ENCODE results near the gene MAPK1.
"Not testable (repeated sequence)": the region's sequence is repeated elsewhere in the genome, so short reads cannot be mapped to it uniquely, and the experiment has no call there.

MAPK1 gene

DNA sequence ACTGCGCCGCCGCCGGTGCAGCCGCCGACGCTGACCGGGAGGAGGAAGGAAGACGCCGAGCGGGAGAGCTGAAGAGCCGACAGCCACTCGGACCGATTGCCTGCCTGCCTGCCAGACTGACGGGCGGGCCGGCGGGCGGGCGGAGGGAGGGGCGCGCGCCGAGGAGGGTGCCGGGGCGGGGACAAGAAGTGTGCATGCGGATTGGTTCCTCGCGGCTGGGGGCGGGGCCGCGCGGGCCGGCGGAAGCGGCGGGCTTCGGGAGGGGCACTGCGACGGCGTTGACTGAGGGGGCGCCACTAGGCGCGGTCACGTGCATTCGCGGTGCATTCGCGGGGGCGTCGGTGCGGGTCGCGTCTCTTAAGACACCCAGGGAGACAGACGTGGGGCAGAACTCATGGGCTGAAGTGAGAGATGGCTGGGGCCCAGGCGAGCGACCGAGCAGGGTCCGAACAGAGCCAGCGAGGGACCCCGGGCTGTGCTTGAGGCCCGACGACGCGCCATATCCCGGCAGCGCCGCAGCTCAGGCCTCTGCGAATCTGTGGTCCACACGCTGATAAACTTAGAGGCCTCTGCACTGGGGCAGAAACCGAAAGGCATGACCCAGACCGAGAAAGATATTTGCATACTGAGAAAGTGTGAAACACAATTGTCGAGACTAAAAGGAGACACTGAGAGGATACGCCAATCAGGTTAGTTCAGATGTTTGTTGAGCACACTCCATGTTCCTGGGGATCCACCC, at the start of gene MAPK1:
TSS of gene MAPK1 (minus strand) at position 118 of the 739 bp plus-strand sequence. CDS start 205 bp downstream, outside the sequence.
- DNase-seq, result peak; percentile 86 to 92

DNA sequence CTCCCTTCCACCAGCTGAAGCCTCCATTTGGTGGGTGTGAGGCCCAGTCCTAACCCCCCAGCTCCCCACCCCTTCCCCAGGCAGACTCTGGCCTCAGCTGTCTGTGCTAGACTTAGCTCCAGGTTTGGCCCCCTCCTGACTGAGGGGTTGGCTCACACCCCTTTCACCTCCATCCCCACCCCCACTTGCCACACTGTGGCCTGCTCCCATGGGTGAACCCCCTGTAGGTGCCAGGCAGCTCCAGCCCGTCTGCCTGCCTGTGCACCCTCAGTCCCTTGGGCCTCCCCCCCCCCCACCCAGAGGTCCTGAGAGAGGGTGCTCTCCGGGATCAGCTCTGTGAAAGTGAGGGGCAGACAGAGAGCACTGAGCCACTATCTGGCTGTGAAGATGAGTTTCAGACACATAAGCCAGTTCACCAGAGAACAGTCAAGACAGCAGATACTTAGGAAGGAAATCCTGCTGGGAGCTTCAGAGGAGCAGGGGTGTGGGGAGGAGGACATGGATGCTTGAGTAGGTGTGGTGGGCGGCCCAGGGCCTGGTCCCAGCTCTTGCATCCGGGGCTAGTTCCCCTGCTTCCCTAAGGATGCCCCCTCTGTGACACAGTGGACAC, 49.0 kb upstream of the MAPK1 start:
- DNase-seq, result no peak

DNA sequence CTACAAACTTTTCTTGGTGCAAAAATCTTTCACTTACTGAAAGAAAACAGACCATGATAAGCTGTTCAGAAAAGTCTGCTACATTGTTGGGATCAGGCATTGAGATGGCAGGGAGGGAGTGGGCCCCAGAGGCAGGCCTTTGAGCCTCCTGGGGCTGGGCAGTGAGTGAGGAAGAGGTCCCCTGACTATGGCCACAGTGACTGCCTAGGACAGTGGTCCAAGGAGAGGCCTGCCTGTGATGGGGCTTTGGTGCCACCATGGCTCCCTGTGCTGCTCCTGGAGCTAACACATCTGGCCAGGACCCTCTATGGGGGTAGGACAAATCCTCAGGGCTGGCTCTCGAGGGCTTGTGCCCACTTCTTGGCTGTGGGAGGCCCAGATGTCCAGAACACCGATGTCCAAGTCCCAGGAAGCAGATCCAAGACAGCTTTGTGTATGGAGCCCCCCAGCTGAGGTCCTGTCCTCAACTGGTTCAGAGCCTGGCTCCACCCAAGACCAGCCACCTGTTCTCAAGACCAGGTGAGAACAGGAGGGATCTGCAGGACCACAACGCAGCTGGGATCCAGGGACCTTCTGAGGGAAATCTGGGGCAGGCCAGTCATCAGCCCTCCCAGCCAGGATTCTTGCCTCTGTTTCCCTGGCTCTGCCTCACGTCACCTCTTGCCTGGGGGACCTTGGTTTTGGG, 48.3 kb upstream of the MAPK1 start:
- DNase-seq, result no peak

DNA sequence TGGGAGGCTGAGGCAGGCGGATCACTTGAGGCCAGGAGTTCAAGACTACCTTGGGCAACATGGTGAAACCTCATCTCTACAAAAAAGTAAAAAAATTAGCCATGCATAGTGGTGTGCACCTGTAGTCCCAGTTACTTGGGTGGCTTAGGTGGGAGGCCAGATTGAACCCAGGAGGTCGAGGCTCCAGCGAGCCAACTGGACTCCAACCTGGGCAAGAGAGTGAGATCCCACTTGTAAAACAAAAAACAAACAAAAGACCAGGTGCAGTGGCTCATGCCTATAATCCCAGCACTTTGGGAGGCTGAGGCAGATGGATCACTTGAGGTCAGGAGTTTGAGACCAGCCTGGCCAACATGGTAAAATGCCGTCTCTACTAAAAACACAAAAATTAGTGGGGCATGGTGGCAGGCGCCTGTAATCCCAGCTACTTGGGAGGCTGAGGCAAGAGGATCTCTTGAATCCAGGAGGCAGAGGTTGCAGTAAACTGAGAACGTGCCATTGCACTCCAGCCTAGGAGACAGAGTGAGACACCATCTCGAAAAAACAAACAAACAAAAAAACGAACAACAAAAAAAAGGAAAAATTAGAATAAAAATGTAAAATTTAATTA, 46.7 kb upstream of the MAPK1 start:
- DNase-seq, result not testable (repeated sequence)

DNA sequence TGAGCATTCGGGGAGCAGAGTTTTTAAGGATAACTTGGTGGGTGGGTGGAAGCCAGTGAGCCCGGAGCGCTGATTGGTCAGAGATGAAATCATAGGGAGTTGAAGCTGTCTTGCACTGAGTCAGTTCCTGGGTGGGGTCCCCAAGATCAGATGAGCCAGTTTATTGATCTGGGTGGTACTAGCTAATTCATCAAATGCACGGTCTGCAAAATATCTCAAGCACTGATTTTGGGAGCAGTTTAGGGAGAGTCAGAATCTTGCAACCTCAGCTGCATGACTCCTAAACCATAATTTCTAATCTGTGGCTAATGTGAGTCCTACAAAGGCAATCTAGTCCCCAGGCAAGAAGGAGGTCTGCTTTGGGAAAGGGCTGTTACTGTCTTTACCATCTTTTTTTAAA, 42.9 kb upstream of the MAPK1 start:
- not testable (repeated sequence) for DNase-seq

DNA sequence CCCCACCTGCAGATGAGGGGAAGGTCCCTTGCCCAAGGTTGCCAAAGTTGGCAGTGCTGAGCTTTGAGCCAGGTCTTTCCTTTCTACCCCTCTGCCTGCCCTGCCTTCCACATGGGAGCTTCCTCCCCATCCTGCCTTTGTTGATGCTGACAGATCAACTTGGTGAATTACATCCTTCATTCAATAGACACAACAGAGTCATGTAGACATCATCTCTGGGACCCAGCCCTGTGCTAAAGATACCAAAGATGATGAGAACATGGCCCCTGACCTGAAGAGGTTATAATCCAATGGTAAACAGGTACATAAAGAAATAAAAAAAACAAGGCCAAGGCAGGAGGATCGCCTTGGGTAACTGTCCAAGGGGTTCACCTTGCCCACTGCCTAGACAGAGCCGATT, 42.4 kb upstream of the MAPK1 start:
- no peak for DNase-seq

DNA sequence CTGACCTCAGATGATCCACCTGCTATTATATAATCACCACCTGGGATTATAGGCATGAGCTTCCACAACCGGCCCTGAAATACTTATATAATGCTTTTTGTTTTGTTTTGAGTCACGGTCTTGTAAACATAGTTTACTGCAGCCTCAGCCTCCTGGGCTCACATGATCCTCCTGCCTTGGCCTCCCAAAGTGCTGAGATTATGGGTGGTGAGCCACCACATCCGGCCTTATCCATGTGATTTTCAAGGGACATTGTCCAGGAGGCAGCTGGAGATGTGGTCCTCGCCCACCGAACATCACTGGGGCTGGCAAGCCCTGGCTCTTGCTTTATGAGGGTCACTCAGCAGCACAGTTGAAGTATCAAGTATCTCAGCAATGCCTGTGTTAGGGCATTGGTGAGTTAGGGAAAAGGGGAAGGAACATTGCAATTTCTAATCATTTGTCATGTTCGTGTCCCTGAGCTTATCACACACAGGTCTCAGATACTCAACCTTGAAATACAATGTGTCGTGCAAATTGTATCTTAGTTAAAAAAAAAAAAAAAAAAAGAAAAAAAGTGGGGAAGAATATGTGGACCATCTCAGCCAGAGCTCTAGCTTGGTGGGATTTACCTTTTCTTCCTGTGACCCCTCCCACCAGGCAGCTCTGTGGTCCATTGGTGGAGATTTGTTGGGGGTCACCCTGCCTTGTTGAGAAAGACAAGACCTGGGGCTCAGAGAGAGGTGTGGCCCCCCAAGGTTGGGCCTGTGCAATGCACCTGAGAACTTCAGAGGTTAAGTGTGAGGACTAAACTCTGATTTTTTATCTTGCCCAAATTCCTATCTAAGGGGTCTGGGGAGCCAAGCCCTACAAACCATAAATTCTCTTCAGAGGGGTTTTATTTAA, 40.4 kb upstream of the MAPK1 start:
- DNase-seq, result no peak

DNA sequence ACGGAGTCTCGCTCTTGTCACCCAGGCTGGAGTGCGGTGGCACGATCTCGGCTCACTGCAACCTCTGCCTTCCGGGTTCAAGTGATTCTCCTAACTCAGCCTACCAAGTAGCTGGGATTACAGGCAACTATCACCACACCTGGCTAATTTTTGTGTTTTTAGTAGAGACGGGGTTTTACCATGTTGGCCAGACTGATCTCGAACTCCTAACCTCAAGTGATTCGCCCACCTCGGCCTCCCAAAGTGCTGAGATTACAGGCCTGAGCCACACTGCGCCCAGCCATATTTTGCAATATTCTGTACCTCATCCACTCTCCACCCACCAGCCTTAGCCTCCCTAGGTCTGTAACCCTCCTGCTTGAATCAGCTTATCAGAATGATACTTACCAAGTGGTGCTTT, 37.8 kb upstream of the MAPK1 start:
- not testable (repeated sequence) for DNase-seq

DNA sequence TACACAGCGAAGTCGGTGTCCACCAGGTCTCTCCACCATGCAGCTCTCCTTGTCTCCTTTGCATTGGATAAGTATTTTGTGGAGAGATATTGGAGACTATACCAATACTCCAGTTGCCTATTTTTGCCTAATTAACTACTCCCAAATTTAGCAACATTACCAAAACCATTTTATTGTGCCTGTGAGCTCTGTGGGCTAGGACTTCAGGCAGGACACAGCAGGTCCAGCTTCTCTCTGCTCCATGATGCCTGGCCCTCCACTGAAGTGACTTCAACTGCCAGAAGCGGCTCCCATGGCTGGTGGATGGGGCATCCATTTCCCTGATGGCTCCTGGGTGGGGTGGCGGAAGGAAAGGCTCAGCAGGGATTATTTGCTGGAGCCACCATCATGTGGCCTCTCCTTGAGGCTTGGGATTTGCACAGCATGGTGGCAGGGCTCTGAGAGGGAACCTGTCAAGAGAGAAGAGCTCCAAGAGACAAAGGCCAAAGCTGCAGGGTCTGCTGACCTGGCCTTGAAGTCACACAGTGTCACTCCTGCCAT, 36.9 kb upstream of the MAPK1 start:
- no peak for DNase-seq

DNA sequence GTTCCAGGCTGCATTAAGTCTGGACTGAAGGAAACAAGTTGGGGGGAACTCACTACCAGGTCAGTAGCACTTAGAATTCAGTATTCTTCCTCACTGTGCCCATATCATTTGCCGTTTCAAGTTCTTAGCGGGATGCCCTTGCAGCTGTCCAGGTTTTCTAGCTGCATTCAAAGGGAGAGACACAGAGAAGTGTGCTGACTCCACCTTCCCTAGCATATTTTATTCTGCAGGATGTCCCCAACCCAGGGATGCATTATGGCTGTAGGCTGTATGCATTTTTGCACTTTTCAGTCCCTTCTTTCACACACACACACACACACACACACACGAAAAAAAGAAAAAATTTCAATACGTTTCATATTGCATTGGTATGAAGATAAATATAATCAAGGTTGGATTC, 35.8 kb upstream of the MAPK1 start:
- DNase-seq, result no peak

DNA sequence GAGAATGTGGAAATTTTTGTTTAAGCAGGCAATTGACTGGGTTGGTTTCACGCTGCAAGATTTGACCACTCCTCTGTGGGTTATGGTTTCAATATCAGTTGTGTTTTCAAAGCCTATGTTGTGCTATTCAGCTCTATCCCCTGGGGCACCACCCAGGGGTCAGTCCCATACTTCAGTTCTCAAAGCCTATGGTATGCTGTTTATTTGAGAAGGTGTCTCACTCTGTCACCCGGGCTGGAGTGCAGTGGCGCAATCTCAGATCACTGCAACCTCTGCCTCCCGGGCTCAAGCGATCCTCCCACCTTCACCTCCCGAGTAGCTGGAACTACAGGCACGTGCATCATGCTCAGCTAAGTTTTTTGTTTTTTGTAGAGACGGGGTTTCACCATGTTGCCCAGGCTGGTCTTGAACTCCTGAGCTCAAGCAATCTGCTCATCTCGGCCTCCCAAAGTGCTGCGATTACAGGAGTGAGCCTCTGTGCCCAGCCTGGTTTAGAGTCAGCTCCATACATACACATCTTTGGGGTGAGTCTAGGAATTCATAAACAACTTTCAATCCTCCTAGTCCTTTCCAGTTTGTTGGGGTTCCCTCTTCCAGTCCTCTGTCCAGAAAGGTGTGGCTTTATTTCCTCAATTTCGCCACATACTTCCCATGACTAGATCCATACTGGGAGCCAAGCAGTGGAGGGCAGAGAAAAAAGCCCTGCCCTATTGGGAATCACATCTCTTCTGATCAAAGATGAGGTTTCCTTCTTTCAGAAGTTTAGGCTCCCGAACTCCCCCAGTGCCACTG, 35.0 kb upstream of the MAPK1 start:
- DNase-seq, result no peak

DNA sequence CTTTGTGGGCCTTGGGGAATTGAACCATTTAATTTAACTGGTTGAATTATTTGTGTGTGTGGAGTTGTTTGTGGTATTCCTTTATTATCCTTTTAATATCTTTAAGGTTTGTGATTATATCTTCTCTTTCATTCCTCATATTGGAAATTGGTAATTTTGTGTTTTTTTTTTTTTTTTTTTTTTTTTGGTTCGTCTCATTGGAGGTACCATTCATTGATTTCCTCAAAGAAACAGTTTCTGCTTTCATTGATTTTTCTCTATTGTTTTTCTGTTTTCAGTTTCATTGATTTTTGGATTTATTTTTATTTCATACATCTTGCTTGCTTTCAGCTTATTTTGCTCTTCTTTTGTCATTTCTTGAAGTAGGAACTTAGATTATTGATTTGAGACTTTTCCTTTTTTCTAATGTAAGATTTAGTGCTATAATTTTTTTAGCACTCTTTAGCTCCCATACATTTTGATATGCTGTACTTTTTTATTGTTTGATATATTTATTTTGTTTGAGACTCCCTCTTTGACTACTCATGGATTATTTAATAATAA, 31.0 kb upstream of the MAPK1 start:
- DNase-seq, result no peak

DNA sequence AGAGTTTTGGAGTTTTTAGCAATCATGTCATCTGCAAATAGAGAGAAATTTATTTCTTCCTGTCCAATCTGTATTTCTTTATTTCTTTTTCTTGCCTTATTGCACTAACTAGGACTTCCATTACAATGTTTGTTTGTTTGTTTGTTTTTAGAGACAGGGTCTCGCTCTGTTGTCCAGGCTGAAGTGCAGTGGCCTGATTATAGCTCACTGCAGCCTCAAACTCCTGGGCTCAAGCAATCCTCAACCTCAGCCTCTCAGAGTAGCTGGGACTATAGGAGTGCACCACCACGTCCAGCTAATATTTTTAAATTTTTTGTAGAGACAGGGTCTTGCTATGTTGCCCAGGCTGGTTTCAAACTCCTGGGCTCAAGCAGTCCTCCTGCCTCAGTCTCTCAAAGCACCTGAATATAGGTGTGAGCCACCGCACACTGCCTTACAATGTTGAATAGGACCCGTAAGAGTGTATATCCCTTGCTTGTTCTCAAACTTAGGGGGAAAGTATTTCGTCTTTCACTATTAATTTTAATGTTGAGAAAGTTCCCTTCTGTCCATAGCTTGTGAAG, 29.6 kb upstream of the MAPK1 start:
- DNase-seq, result no peak

DNA sequence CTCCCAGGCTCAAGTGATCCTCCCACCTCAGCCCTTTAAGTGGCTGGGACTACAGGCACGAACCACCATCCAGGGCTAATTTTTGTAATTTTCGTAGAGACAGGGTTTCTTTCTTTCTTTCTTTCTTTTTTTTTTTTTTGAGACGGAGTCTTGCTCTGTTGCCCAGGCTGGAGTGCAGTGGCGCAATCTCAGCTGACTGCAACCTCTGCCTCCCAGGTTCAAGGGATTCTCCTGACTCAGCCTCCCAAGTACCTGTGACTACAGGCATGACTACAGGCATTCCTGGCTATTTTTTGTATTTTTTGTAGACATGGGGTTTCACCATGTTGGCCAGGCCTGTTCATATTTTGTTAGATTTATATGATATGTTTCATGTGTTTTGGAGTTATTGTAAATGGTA, 28.8 kb upstream of the MAPK1 start:
- not testable (repeated sequence) for DNase-seq

DNA sequence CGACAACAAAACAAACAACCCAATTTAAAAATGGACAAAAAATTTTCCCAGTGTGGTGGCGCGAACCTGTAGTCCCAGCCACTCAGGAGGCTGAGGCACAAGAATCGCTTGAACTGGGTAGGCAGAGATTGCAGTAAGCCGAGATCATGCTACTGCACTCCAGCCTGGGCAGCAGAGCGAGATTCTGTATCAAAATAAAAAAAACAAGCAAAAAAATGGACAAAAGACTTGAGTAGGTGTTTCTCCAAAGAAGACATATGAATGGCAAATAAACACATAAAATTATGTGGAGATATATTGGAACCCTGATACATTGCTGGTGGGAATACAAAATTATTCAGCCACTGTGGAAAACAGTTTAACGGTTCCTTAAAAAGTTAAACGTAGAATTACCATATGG, 27.4 kb upstream of the MAPK1 start:
- DNase-seq, result no peak

DNA sequence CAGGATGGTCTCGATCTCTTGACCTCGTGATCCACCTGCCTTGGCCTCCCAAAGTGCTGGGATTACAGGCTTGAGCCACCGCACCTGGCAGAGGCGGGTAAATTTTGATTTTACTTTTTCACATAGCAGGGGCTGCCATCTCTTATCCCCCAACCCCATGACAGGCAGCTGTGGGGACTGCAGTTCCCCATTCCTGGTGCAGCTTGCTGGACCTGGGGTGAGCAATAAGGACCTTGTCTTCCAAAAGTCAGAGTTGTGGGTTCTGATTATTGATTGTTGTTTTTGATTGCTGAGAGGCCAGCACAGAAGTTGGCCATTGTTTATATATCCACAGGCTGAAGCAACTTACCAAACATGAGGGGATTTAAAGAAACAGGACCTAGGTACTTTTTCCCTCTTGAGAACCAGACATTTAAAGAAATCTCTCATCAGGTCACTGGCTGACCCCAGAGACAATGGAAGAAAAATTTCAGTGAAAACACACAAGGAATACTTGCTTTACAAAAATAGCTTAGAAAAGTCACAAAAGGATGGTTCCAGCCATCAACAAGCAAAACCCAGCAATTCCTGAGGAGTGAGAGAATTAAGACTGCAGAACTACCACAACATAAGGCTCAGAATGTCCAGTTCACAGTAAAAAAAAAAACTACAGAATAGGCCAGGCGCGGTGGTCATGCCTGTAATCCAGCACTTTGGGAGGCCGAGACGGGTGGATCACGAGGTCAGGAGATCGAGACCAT, 22.0 kb upstream of the MAPK1 start:
- no peak for DNase-seq

DNA sequence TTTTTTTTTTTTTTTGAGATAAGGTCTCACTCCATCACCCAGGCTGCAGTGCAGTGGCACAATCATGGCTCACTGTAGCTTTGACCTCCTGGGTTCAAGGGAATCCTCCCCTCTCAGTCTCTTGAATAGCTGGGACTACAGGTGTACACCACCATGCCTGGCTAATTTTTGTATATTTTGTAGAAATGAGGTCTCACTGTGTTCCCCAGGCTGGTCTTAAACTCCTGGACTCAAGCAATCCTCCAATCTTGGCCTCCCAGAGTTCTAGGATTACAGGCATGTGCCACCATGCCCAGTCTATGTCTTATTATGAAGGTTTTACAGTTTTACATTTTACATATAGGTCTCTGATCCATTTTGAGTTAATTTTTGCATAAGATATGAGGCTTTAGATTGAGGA, 20.4 kb upstream of the MAPK1 start:
- DNase-seq, result no peak

DNA sequence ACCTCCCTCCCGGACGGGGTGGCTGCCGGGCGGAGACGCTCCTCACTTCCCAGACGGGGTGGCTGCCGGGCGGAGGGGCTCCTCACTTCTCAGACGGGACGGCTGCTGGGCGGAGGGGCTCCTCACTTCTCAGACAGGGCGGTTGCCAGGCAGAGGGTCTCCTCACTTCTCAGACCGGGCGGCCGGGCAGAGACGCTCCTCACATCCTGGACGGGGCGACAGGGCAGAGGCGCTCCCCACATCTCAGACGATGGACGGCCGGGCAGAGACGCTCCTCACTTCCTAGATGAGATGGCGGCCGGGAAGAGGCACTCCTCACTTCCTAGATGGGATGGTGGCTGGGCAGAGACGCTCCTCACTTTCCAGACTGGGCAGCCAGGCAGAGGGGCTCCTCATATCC, 16.5 kb upstream of the MAPK1 start:
- not testable (repeated sequence) for DNase-seq

DNA sequence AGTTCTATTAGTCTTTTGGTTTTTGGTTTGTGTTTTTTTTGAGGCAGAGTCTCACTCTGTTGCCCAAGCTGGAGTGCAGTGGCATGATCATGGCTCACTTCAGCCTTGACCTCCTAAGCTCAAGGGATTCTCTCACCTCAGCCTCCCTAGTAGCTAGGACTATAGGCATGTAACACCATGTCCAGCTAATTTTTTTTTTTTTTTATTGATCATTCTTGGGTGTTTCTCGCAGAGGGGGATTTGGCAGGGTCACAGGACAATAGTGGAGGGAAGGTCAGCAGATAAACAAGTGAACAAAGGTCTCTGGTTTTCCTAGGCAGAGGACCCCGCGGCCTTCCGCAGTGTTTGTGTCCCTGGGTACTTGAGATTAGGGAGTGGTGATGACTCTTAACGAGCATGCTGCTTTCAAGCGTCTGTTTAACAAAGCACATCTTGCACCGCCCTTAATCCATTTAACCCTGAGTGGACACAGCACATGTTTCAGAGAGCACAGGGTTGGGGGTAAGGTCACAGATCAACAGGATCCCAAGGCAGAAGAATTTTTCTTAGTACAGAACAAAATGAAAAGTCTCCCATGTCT, 15.4 kb upstream of the MAPK1 start:
- DNase-seq, result not testable (repeated sequence)
